Brain microvascular endothelial cell (primary cell): ENCODE data around the gene CFAP410.

Experiments used
- DNase-seq: peaks from one replicate; pipeline ENCODE4 v3.0.0-alpha.2; 2020
- H3K27ac ChIP-seq: fragments of 250-450 bp; sonication (Bioruptor Pico); 2 replicates; pipeline ENCODE4 v1.5.1; 2020; ENCODE audit warnings: mild to moderate bottlenecking, moderate library complexity
- H3K27me3 ChIP-seq: fragments of 250-450 bp; sonication (Bioruptor Pico); replicated peaks from 2 replicates; pipeline ENCODE4 v1.5.1; 2020; ENCODE audit warnings: mild to moderate bottlenecking
- H3K36me3 ChIP-seq: fragments of 250-450 bp; sonication (Bioruptor Pico); replicated peaks from 2 replicates; pipeline ENCODE4 v1.5.1; 2020; ENCODE audit warnings: mild to moderate bottlenecking
- H3K4me3 ChIP-seq: 2 replicates; pipeline ENCODE4 v1.5.1; 2011; ENCODE audit warnings: low read depth, mild to moderate bottlenecking, control low read depth, low read length, moderate library complexity
- CTCF ChIP-seq: IDR thresholded peaks from 2 replicates; pipeline ENCODE4 v1.5.1; 2011; ENCODE audit warnings: low read depth, mild to moderate bottlenecking, moderate library complexity, low read length, control low read depth, inconsistent platforms; ENCODE audit errors: missing control alignments
- in situ Hi-C: cut with HindIII; loops from 2 replicates; pipeline ENCODE4 v1.10.0; 2017; ENCODE audit warnings: low sequenced_read_pairs, low pct_ligation_motif_present

The CFAP410 gene

GRCh38 chr21:44322621-44323325 lies 16.4 kb downstream of the CFAP410 start:
- no peak for DNase-seq
- Histone ChIP-seq H3K4me3 (no peak overlapping the region), H3K36me3 (peaks cover 48% of the 10 kb centered on the region), H3K27ac (no peak overlapping the region), H3K27me3 (no peaks in the 10 kb centered on the region)
- no peak for TF ChIP-seq CTCF
- in situ Hi-C loops = no loop called here

DNA sequence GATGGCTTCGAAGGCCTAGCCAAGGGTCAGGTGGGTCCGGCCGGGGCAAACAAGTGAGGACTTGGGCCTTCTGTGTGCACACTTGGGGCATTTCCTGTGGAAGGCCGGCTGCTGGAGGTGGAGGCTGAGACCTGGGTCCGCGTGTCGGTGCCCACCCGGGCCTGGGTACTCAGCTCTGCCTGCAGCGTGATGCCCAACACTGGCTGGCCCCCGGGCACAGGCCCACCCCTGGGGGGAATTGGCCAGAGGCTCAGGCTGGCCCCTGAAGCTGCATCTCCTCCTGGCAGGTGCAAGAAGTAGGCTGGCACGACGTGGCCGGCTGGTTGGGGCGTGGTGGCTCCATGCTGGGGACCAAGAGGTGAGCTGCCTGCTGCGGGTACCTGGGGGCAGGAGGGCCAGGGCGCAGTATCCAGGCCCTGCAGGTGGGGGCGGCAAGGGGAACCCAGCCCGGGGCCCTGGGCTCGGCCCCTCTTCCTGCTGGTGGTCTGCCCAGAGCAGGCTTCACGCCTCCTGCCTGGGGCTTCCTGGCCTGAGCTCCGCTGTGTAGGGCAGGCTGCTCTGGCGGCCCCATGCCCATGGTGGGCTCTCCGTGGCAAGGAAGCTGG lies 17.2 kb downstream of the CFAP410 start:
- Histone ChIP-seq H3K27me3 (no peaks in the 10 kb centered on the region), H3K4me3 (no peak overlapping the region), H3K27ac (no peak overlapping the region), H3K36me3 (peaks cover 45% of the 10 kb centered on the region)
- TF ChIP-seq CTCF = no peak
- DNase-seq = no peak
- in situ Hi-C loops = no loop called here

DNA sequence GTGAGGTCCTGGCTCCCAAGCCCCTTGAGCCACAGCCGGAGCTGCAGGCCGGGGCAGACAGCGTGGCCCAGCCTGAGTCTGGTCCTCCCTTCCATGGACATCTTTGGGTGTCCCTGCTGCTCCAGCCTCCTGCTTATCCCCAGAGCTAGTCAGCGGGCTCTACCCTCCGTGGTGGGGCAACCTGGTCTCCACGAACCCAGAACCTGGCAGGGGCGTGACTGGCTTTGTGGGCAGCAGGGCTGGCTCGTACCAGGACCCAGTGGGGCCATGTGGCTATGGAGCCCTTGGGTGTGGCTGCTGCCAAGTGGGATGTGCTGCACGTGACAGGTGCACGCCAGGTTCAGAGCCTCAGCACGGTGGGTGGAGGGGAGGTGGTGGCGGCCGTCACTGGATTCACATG lies 18.3 kb downstream of the CFAP410 start:
- no peak for TF ChIP-seq CTCF

DNA sequence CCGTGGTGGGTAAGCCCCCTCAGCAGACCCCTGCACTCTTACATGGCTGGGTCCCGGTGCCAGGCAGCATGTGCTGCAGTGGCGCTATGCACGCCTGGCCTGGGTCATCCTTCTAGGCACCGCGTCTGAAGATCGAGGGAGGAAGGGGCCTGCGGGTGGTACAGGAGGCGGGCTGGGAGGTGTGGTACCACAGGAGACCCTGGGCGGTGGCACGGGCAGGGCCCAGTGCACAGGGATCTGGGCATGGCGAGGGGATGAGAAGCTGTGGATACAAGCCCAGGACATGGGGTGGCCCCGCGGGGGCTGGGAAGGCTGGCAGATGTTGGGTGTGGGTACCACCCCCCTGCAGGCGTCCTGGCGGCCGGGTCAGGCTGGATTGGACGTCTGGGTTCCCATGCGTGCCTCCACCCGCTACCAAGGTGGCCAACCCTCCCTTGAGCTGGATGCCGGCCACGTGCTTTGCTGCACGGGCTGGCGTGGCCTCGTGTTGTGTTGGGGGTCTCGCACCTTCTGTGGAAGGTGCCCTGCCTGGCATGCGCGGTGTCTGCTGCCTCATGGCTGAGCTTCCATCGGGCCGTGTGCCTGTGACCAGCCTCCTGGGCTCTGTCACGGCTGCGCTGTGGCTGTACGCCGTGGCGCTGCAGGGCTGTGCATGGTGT lies 19.7 kb downstream of the CFAP410 start:
- no peak overlapping the region for H3K4me3 ChIP-seq
- no peak overlapping the region for H3K27ac ChIP-seq
- in situ Hi-C loops = no loop called here
- H3K36me3 ChIP-seq = peaks cover 34% of the 10 kb centered on the region
- no peak for DNase-seq
- no peak for TF ChIP-seq CTCF
- no peaks in the 10 kb centered on the region for H3K27me3 ChIP-seq

More for the DNA sequence above, 18.3 kb downstream of the CFAP410 start:
- H3K27me3 ChIP-seq = no peaks in the 10 kb centered on the region
- H3K4me3 ChIP-seq = no peak overlapping the region
- peaks cover 44% of the 10 kb centered on the region for H3K36me3 ChIP-seq
- no peak overlapping the region for H3K27ac ChIP-seq
- in situ Hi-C loops = no loop called here
- DNase-seq = no peak

DNA sequence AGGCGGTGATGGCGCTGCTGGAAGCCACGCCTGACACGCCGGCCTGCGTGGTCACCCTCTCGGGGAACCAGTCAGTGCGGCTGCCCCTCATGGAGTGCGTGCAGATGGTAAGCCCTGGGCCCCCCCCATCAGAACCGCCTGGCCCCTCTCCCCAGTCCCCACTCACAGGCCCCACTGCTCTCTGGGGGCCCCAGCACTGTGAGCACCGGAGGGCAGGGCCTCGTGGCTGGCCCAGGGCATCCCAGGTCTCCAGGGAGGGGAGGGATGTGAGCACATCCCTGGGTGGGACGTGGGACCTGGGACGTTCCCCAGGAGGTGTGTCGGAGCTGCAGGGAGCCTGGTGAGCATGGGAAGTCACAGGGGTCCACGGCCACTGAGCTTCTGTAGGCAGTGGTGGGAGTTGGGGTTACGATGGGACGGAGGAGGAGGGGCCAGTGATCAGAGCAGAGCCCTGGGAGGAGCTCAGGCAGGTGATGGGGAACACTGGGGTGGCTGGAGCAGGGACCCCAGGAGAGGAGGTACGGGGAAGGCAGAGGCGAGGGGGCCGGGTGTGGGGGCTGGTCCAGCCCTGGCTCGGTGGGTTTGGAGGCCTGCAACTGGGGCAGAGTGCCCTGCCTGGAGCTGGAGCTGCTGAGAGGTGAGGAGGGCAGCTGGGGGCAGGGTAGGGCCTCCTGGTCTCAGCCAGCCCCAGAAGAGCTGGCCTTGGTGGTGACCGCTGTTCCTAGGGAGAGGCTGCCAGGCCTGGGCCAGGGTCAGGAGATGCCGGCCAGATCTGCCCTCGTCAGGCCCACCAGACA lies 20.5 kb downstream of the CFAP410 start:
- no peak for DNase-seq
- no peak for TF ChIP-seq CTCF
- in situ Hi-C loops = no loop called here
- peaks cover 27% of the 10 kb centered on the region for H3K36me3 ChIP-seq
- H3K27me3 ChIP-seq = no peaks in the 10 kb centered on the region
- no peak overlapping the region for H3K4me3 ChIP-seq
- no peak overlapping the region for H3K27ac ChIP-seq
